ENCODE data around the gene ARHGEF7. TPM values are rescaled to one million over a fixed set of nuclear protein-coding genes. Genes with fewer than 3 reads are reported as not detected.

Gene ARHGEF7
- total and polyA plus RNA-seq, 2 experiments from 2014 or later: 30.1 to 46.8 TPM

- peak overlapping the region; percentile 95 for H3K27ac ChIP-seq
- DNase-seq (ENCODE audit: low spot score): no peak
- H4K20me1 ChIP-seq (ENCODE audit: insufficient read depth, poor library complexity, severe bottlenecking): no peaks in the 10 kb centered on the region
- H3K9me3 ChIP-seq (ENCODE audit: low read depth): no peaks in the 10 kb centered on the region
- H3K27me3 ChIP-seq: peaks cover 60% of the 10 kb centered on the region
- no peak overlapping the region for H3K4me3 ChIP-seq
- peak overlapping the region; percentile 96 for H3K4me2 ChIP-seq
- TF ChIP-seq CTCF (IDR thresholded peaks at IDR 0.05; ENCODE audit: poor library complexity) (no peak), EZH2 (IDR thresholded peaks at IDR 0.05; ENCODE audit: borderline replicate concordance) (no peak), EZH2phosphoT487 (IDR thresholded peaks at IDR 0.05; ENCODE audit: low read depth, severe bottlenecking, unreplicated experiment) (no peak)
- H3K36me3 ChIP-seq (replicated peaks; ENCODE audit: insufficient read depth, low read depth): no peaks in the 10 kb centered on the region
- peaks cover 42% of the 10 kb centered on the region for H3K4me1 ChIP-seq (ENCODE audit: insufficient read depth)
- no peaks in the 10 kb centered on the region for H3K9me2 ChIP-seq (replicated peaks; ENCODE audit: insufficient read depth)
- no peak overlapping the region for H2AFZ ChIP-seq
- H3K79me2 ChIP-seq: no peaks in the 10 kb centered on the region
- WGBS (ENCODE audit: low lambda C conversion rate, missing lambda C conversion rate): 64% methylated on average over 10 of the region's 10 CpGs
Observed at GRCh38 chr13:111117961-111118360, 2.9 kb downstream of the ARHGEF7 start.

DNA sequence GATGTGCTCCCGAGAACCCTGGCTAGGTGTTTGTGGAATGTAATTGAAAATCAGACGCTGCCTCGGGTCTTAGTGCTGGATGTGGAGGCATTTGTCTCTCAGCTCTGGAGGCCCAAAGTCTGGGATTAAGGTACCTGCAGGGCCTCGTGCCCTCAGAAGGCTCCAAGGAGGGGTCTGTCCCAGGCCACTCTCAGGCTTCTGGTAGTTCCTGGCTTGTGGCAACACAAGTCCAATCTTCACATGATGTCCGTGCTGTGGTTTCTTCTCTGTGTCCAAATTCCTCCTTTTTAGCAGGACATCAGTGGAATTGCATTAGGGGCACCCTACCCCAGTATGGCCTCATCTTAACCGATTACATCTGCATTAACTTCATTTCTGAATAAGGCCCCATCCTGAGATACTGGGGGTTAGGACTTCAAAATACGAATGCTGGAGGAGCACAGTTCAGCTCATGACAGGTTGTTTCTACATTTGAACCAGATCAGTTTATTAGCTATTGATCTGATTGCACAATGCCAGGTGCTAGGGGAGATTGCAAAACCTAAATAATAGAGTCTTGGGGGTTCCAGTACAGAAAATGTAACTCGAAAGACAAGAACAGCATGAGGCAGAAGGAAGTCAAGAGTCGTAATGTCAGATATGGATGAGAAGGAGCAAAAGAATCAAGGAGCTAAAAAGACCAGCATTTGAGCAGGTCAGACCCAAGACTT is 3.9 kb downstream of the ARHGEF7 start:
- H3K4me1 ChIP-seq (ENCODE audit: insufficient read depth): peaks cover 42% of the 10 kb centered on the region
- H4K20me1 ChIP-seq (ENCODE audit: insufficient read depth, poor library complexity, severe bottlenecking): no peaks in the 10 kb centered on the region
- H3K9me2 ChIP-seq (replicated peaks; ENCODE audit: insufficient read depth): no peaks in the 10 kb centered on the region
- H3K4me3 ChIP-seq: no peak overlapping the region
- 88% methylated on average over 9 of the region's 9 CpGs for WGBS (ENCODE audit: low lambda C conversion rate, missing lambda C conversion rate)
- H3K79me2 ChIP-seq: no peaks in the 10 kb centered on the region
- no peak for DNase-seq (ENCODE audit: low spot score)
- no peaks in the 10 kb centered on the region for H3K9me3 ChIP-seq (ENCODE audit: low read depth)
- peak overlapping the region; percentile 95 for H3K27ac ChIP-seq
- TF ChIP-seq CTCF (IDR thresholded peaks at IDR 0.05; ENCODE audit: poor library complexity) (no peak), EZH2phosphoT487 (IDR thresholded peaks at IDR 0.05; ENCODE audit: low read depth, severe bottlenecking, unreplicated experiment) (no peak), EZH2 (IDR thresholded peaks at IDR 0.05; ENCODE audit: borderline replicate concordance) (no peak)
- H3K36me3 ChIP-seq (replicated peaks; ENCODE audit: insufficient read depth, low read depth): no peaks in the 10 kb centered on the region
- H3K4me2 ChIP-seq: no peak overlapping the region
- H2AFZ ChIP-seq: no peak overlapping the region
- peaks cover 49% of the 10 kb centered on the region for H3K27me3 ChIP-seq

- no peak for TF ChIP-seq EZH2phosphoT487 (IDR thresholded peaks at IDR 0.05; ENCODE audit: low read depth, severe bottlenecking, unreplicated experiment)
- no peak for TF ChIP-seq CTCF (IDR thresholded peaks at IDR 0.05; ENCODE audit: poor library complexity)
- TF ChIP-seq EZH2 (IDR thresholded peaks at IDR 0.05; ENCODE audit: borderline replicate concordance): no peak
- no peaks in the 10 kb centered on the region for H3K79me2 ChIP-seq
- no peak for DNase-seq (ENCODE audit: low spot score)
Observed at GRCh38 chr13:111119966-111120365, 4.9 kb downstream of the ARHGEF7 start.

More at GRCh38 chr13:111119966-111120365, 4.9 kb downstream of the ARHGEF7 start:
- no peaks in the 10 kb centered on the region for H3K9me3 ChIP-seq (ENCODE audit: low read depth)
- peak overlapping the region; percentile 95 for H3K27ac ChIP-seq
- H3K27me3 ChIP-seq: peaks cover 44% of the 10 kb centered on the region
- peak overlapping the region; percentile 4 for H3K4me2 ChIP-seq
- H3K4me3 ChIP-seq: no peak overlapping the region
- H3K4me1 ChIP-seq (ENCODE audit: insufficient read depth): peaks cover 42% of the 10 kb centered on the region
- H3K9me2 ChIP-seq (replicated peaks; ENCODE audit: insufficient read depth): no peaks in the 10 kb centered on the region
- no peak overlapping the region for H2AFZ ChIP-seq
- H4K20me1 ChIP-seq (ENCODE audit: insufficient read depth, poor library complexity, severe bottlenecking): no peaks in the 10 kb centered on the region
- no peaks in the 10 kb centered on the region for H3K36me3 ChIP-seq (replicated peaks; ENCODE audit: insufficient read depth, low read depth)
